HepG2 (cell line): ENCODE data around the gene MCC. TPM values are rescaled to one million over a fixed set of nuclear protein-coding genes. Genes with fewer than 3 reads are reported as not detected.

Experiments
- ATAC-seq: fragments of 200-7000 bp; cut with Tn5 transposase; 3 replicates; pipeline ENCODE4 v1.9.1; 2020; ENCODE audit warnings: mild to moderate bottlenecking, moderate library complexity
- BruUV-seq: library from RNA; stranded (reverse); fragments of 400-500 nt; replicated peaks from 2 replicates; lab custom pipeline; 2021; lab: Mats Ljungman, UMichigan
- CTCF ChIA-PET: fragments of 300-600 bp; formaldehyde crosslinking; extraction: SDS; loops from one replicate; lab custom pipeline; 2021; ENCODE audit warnings: low total read pairs, inconsistent platforms, low intra/inter-chr PET ratio; lab: Yijun Ruan, JAX
- POLR2A ChIA-PET: fragments of 350-600 bp; sonication (Branson Sonifier 250); formaldehyde crosslinking; loops from one replicate; lab custom pipeline; 2020; ENCODE audit warnings: antibody characterized with exemption, inconsistent platforms; lab: Yijun Ruan, JAX
- DNase-seq: peaks from one replicate; pipeline ENCODE4 v3.0.0-alpha.2; 2015; ENCODE audit warnings: low spot score
- FAIRE-seq: peaks from 3 replicates; lab custom pipeline; 2011; peaks lifted over from hg19 to GRCh38; lab: Jason Lieb, UNC
- H2AFZ ChIP-seq: one replicate; pipeline ENCODE4 v1.6.1; 2011; ENCODE audit warnings: low read length, inconsistent platforms
- H3K27ac ChIP-seq: fragments of 300-600 bp; 3 replicates; pipeline ENCODE4 v1.8.0; 2011; ENCODE audit warnings: mixed run types, mild to moderate bottlenecking, mixed read lengths, low read length, inconsistent platforms; ENCODE audit not compliant: insufficient read depth; ENCODE audit errors: extremely low read length
- H3K27me3 ChIP-seq, 2 experiments: fragments of 200-600 bp in 1 of 2; 2 replicates in 1 of 2; 3 replicates in 1 of 2; pipeline versions ENCODE4 v1.6.0 to v1.8.0; 2011; ENCODE audit warnings: low read length in 2 of 2, mild to moderate bottlenecking in 2 of 2, moderate library complexity in 2 of 2, inconsistent platforms in 1 of 2; ENCODE audit not compliant: insufficient read depth in 2 of 2, control insufficient read depth in 1 of 2
- H3K36me3 ChIP-seq, 2 experiments: fragments of 200-600 bp in 1 of 2; replicated peaks in 1 of 2; 2 replicates in 1 of 2; 3 replicates in 1 of 2; pipeline versions ENCODE4 v1.5.1 to v1.8.0; 2011; ENCODE audit warnings: low read length in 2 of 2, inconsistent platforms in 1 of 2; ENCODE audit not compliant: insufficient read depth in 2 of 2, control insufficient read depth in 1 of 2
- H3K4me1 ChIP-seq: 2 replicates; pipeline ENCODE4 v1.5.1; 2012; ENCODE audit warnings: low read length, inconsistent platforms; ENCODE audit not compliant: insufficient read depth
- H3K4me2 ChIP-seq: 2 replicates; pipeline ENCODE4 v1.6.0; 2011; ENCODE audit warnings: low read depth, low read length, inconsistent platforms
- H3K4me3 ChIP-seq, 3 experiments: fragments of 200-600 bp in 1 of 3; sonication (generic), shearing (Covaris generic) in 1 of 3; replicated peaks in 1 of 3; 2 replicates each; pipeline ENCODE4 v1.5.1; 2011 to 2016; ENCODE audit warnings: low read length in 3 of 3, inconsistent platforms in 2 of 3, low read depth in 2 of 3, mild to moderate bottlenecking in 2 of 3, control low read depth in 1 of 3, mixed read lengths in 1 of 3; ENCODE audit not compliant: insufficient read depth in 1 of 3
- H3K79me2 ChIP-seq: one replicate; pipeline ENCODE4 v1.6.1; 2011; ENCODE audit warnings: low read length, inconsistent platforms; ENCODE audit not compliant: insufficient read depth
- H3K9ac ChIP-seq: 2 replicates; pipeline ENCODE4 v1.6.0; 2011; ENCODE audit warnings: mild to moderate bottlenecking, low read depth, low read length, inconsistent platforms; ENCODE audit not compliant: insufficient read depth
- H3K9me3 ChIP-seq: 2 replicates; pipeline ENCODE4 v1.5.1; 2012; ENCODE audit warnings: mild to moderate bottlenecking, low read length
- H4K20me1 ChIP-seq: 2 replicates; pipeline ENCODE4 v1.6.0; 2011; ENCODE audit warnings: inconsistent platforms, mild to moderate bottlenecking, low read length, moderate library complexity; ENCODE audit not compliant: insufficient read depth
- AHDC1 ChIP-seq: sonication (generic); formaldehyde crosslinking; IDR thresholded peaks from 2 replicates; pipeline ENCODE4 v1.5.1; 2020; ENCODE audit warnings: mild to moderate bottlenecking, missing genetic modification reagents, borderline replicate concordance
- BHLHE40 ChIP-seq: IDR thresholded peaks from 2 replicates; pipeline ENCODE4 v1.6.1; 2011; ENCODE audit warnings: low read length, improper control_type of control experiment
- CEBPZ ChIP-seq: IDR thresholded peaks from 2 replicates; pipeline ENCODE4 v1.6.1; 2012; ENCODE audit warnings: low read length, improper control_type of control experiment
- HOXA7 ChIP-seq: sonication (generic); formaldehyde crosslinking; IDR thresholded peaks from 2 replicates; pipeline ENCODE4 v1.8.1; 2022; ENCODE audit warnings: mild to moderate bottlenecking, missing genetic modification reagents, moderate library complexity
- IKZF1 ChIP-seq: fragments of 450-650 bp; IDR thresholded peaks from 2 replicates; pipeline ENCODE4 v1.7.1; 2016
- IRF1 ChIP-seq: sonication (generic); formaldehyde crosslinking; IDR thresholded peaks from 2 replicates; pipeline ENCODE4 v1.4.0; 2020; ENCODE audit warnings: low read depth, mild to moderate bottlenecking, missing genetic modification reagents
- MEIS2 ChIP-seq: sonication (generic); formaldehyde crosslinking; IDR thresholded peaks from 2 replicates; pipeline ENCODE4 v1.9.0; 2021; ENCODE audit warnings: mild to moderate bottlenecking, missing genetic modification reagents
- POGK ChIP-seq: sonication (generic); formaldehyde crosslinking; conservative IDR thresholded peaks from 2 replicates; pipeline ENCODE4 v1.8.0; 2022; ENCODE audit warnings: mild to moderate bottlenecking, moderate library complexity, missing genetic modification reagents
- SKI ChIP-seq: fragments of 450-650 bp; IDR thresholded peaks from one replicate; pipeline ENCODE4 v1.6.1; 2018; ENCODE audit warnings: mild to moderate bottlenecking; ENCODE audit not compliant: partially characterized antibody
- TARDBP ChIP-seq: sonication (generic); formaldehyde crosslinking; IDR thresholded peaks from 2 replicates; pipeline ENCODE4 v1.8.0; 2022; ENCODE audit warnings: mild to moderate bottlenecking, missing genetic modification reagents
- ZNF264 ChIP-seq: sonication (generic); formaldehyde crosslinking; IDR thresholded peaks from 2 replicates; pipeline ENCODE4 v1.4.0; 2020; ENCODE audit warnings: missing genetic modification reagents
- WGBS: methylation state at CpG from one replicate; pipeline ENCODE4 v1.1.6; 2017; ENCODE audit warnings: low lambda C conversion rate; 5-methylcytosine and 5-hydroxymethylcytosine counted together
- in situ Hi-C: cut with HindIII; loops from 2 replicates; pipeline ENCODE4 v1.10.0; 2017; ENCODE audit warnings: low pct_unique_long_range_greater_than_20kb; ENCODE audit not compliant: extremely low pct_ligation_motif_present
- intact Hi-C: fragments of 100-400 bp; cut with micrococcal nuclease; formaldehyde crosslinking; loops from one replicate; pipeline ENCODE4 v1.10.0; 2022; ENCODE audit not compliant: unreplicated experiment
- polyA plus RNA-seq, 8 experiments: library from polyadenylated mRNA; depleted of rRNA in 3 of 8; stranded (reverse) in 7 of 8; unstranded in 1 of 8; fragments of >200 nt; fragmentation: Illumina TruSeq in 4 of 8; extraction: Trizol in 4 of 8; gene quantifications; 2 replicates each; pipeline versions ENCODE4 v1.2.1 to v1.2.3, GENCODE V29; 2011 to 2016; ENCODE audit warnings: low read depth in 4 of 8, missing spikeins in 1 of 8, mixed read lengths in 1 of 8; ENCODE audit not compliant: insufficient read depth in 1 of 8
- total RNA-seq, 5 experiments: library from RNA; depleted of rRNA; stranded (reverse); fragments of >200 nt; fragmentation: Illumina TruSeq; extraction: Trizol; gene quantifications; 2 replicates each; pipeline ENCODE4 v1.2.3, GENCODE V29; 2016; ENCODE audit warnings: low read depth in 1 of 5

The MCC gene
- total and polyA plus RNA-seq, 2 of the 13 experiments (the other 11 are each of a cell fraction or from before 2014, with no cell fraction given) = 0.55 to 2.4 TPM

- ATAC-seq (no peak), FAIRE-seq (no peak), DNase-seq (no peak)
- Histone ChIP-seq H3K36me3 (no peaks in the 10 kb centered on the region), H3K9me3 (no peaks in the 10 kb centered on the region), H3K4me2 (no peak overlapping the region), H3K27me3 (no peaks in the 10 kb centered on the region), H4K20me1 (no peaks in the 10 kb centered on the region), H3K9ac (no peak overlapping the region), H3K4me3 (no peak overlapping the region), H3K79me2 (peaks cover 4% of the 10 kb centered on the region), H3K27ac (no peak overlapping the region), H3K4me1 (no peaks in the 10 kb centered on the region), H2AFZ (no peak overlapping the region)
- WGBS = 98% methylated on average over 5 of the region's 5 CpGs
- in situ Hi-C loops = no loop called here
- intact Hi-C loops = no loop called here
- no TSS peak for BruUV-seq
- ChIA-PET CTCF (no interaction called here), POLR2A (no interaction called here)
- TF ChIP-seq ZNF264 (CRISPR knock-in tag) = no peak
- no peak for TF ChIP-seq IRF1 (CRISPR knock-in tag)
- no peak for TF ChIP-seq BHLHE40
- TF ChIP-seq MEIS2 (CRISPR knock-in tag) = no peak
- no peak for TF ChIP-seq AHDC1 (CRISPR knock-in tag)
- no peak for TF ChIP-seq IKZF1
- TF ChIP-seq HOXA7 = no peak
- no peak for TF ChIP-seq TARDBP (CRISPR knock-in tag)
- no peak for TF ChIP-seq CEBPZ
- TF ChIP-seq POGK (CRISPR knock-in tag) = no peak
- TF ChIP-seq SKI = no peak
These were observed 39.5 kb upstream of the MCC start for GRCh38 chr5:113527746-113528145.
